PC-3 (cell line): ENCODE data around the gene PGAM2. TPM values are rescaled to one million over a fixed set of nuclear protein-coding genes. Genes with fewer than 3 reads are reported as not detected.
A peak's percentile ranks its signal among the peaks of the same experiment; 100 is the strongest.

Experiments used
- ATAC-seq: fragments of 200-7000 bp; cut with Tn5 transposase; 2 replicates; pipeline ENCODE4 v1.9.1; 2020; ENCODE audit warnings: mild to moderate bottlenecking, moderate library complexity
- BruUV-seq: library from RNA; stranded (reverse); fragments of 400-500 nt; replicated peaks from 2 replicates; lab custom pipeline; 2021; lab: Mats Ljungman, UMichigan
- CTCF ChIA-PET: fragments of 300-600 bp; sonication (Branson Sonifier 250); formaldehyde crosslinking; loops from one replicate; lab custom pipeline; 2022; ENCODE audit warnings: antibody characterized with exemption; lab: Charles Lee
- POLR2A ChIA-PET: fragments of 300-600 bp; sonication (Branson Sonifier 250); formaldehyde crosslinking; loops from one replicate; lab custom pipeline; 2022; ENCODE audit warnings: antibody characterized with exemption; ENCODE audit not compliant: unreplicated experiment; lab: Charles Lee
- DNase-seq: peaks from one replicate; pipeline ENCODE4 v3.0.0-alpha.2; 2015
- H2AFZ ChIP-seq: fragments of 300-600 bp; sonication (generic); 2 replicates; pipeline ENCODE4 v1.6.0; 2016; ENCODE audit warnings: antibody characterized with exemption, low read length
- H3F3A ChIP-seq: fragments of 300-600 bp; sonication (generic); one replicate; pipeline ENCODE4 v1.6.0; 2017; ENCODE audit warnings: antibody characterized with exemption, low read length, control low read depth, mild to moderate bottlenecking; ENCODE audit not compliant: unreplicated experiment
- H3K27ac ChIP-seq: fragments of 300-600 bp; sonication (generic); 2 replicates; pipeline ENCODE4 v1.5.1; 2016; ENCODE audit warnings: mild to moderate bottlenecking, low read length
- H3K27me3 ChIP-seq: fragments of 300-600 bp; sonication (generic); 2 replicates; pipeline ENCODE4 v1.6.1; 2016; ENCODE audit warnings: low read length, mixed read lengths
- H3K36me3 ChIP-seq: fragments of 300-600 bp; sonication (generic); 2 replicates; pipeline ENCODE4 v1.6.1; 2016; ENCODE audit warnings: low read depth, mixed run types, low read length, mixed read lengths
- H3K4me1 ChIP-seq: fragments of 300-600 bp; sonication (generic); 2 replicates; pipeline ENCODE4 v1.5.1; 2016; ENCODE audit warnings: low read length; ENCODE audit not compliant: insufficient read depth
- H3K4me2 ChIP-seq: fragments of 300-600 bp; sonication (generic); 2 replicates; pipeline ENCODE4 v1.6.0; 2016; ENCODE audit warnings: low read length
- H3K4me3 ChIP-seq: fragments of 300-600 bp; sonication (generic); 2 replicates; pipeline ENCODE4 v1.5.1; 2016; ENCODE audit warnings: mild to moderate bottlenecking, low read length, mixed read lengths
- H3K79me2 ChIP-seq: fragments of 300-600 bp; sonication (generic); 2 replicates; pipeline ENCODE4 v1.6.1; 2017; ENCODE audit warnings: low read length, mixed read lengths
- H3K9ac ChIP-seq: fragments of 300-600 bp; sonication (generic); 2 replicates; pipeline ENCODE4 v1.6.0; 2016; ENCODE audit warnings: mild to moderate bottlenecking, low read length
- H3K9me2 ChIP-seq: fragments of 300-600 bp; sonication (generic); replicated peaks from 2 replicates; pipeline ENCODE4 v1.6.1; 2016; ENCODE audit warnings: mixed run types, low read length, mixed read lengths
- H3K9me3 ChIP-seq: fragments of 300-600 bp; sonication (generic); 2 replicates; pipeline ENCODE4 v1.6.1; 2016; ENCODE audit warnings: low read length, mixed read lengths
- H4K20me1 ChIP-seq: fragments of 300-600 bp; sonication (generic); 2 replicates; pipeline ENCODE4 v1.6.1; 2016; ENCODE audit warnings: low read length, mixed read lengths
- CTCF ChIP-seq: fragments of 300-600 bp; sonication (generic); conservative IDR thresholded peaks from 2 replicates; pipeline ENCODE4 v1.5.1; 2017; ENCODE audit warnings: antibody characterized with exemption, low read depth, mild to moderate bottlenecking, low read length
- EZH2 ChIP-seq: fragments of 300-600 bp; sonication (generic); IDR thresholded peaks from one replicate; pipeline ENCODE4 v1.6.1; 2017; ENCODE audit warnings: antibody characterized with exemption, mild to moderate bottlenecking, low read length; ENCODE audit not compliant: unreplicated experiment
- EZH2phosphoT487 ChIP-seq: fragments of 300-600 bp; sonication (generic); IDR thresholded peaks from 2 replicates; pipeline ENCODE4 v1.6.1; 2018; ENCODE audit warnings: mild to moderate bottlenecking, antibody characterized with exemption, low read length, borderline replicate concordance
- intact Hi-C: fragments of 100-400 bp; cut with micrococcal nuclease; formaldehyde crosslinking; loops from 2 replicates; pipeline ENCODE4 v1.9.0; 2023
- total RNA-seq: library from RNA; depleted of rRNA; stranded (reverse); fragments of >200 nt; gene quantifications from 2 replicates; pipeline ENCODE4 v1.2.3, GENCODE V29; 2014

The PGAM2 gene
- total RNA-seq, 1 experiment from 2014 or later, result 0.95 TPM

GRCh38 chr7:44046321-44047061 lies 18.9 kb downstream of the PGAM2 start:
- no peak overlapping the region for H2AFZ ChIP-seq
- H3F3A ChIP-seq, result no peaks in the 10 kb centered on the region
- H3K4me1 ChIP-seq, result peaks cover 39% of the 10 kb centered on the region
- no peaks in the 10 kb centered on the region for H3K9me3 ChIP-seq
- ATAC-seq (no peak), DNase-seq (no peak)
- intact Hi-C loops, result no loop called here
- TF ChIP-seq CTCF (no peak), EZH2phosphoT487 (no peak), EZH2 (no peak)
- H3K36me3 ChIP-seq, result peaks cover 17% of the 10 kb centered on the region
- H3K27me3 ChIP-seq, result no peaks in the 10 kb centered on the region
- H3K4me3 ChIP-seq, result no peak overlapping the region
- H3K9me2 ChIP-seq, result no peaks in the 10 kb centered on the region
- CTCF ChIA-PET, result no interaction called here
- no peak overlapping the region for H3K27ac ChIP-seq
- no peak overlapping the region for H3K9ac ChIP-seq
- H3K4me2 ChIP-seq, result peak overlapping the region; percentile 91
- POLR2A ChIA-PET, result no interaction called here
- H4K20me1 ChIP-seq, result peaks cover 28% of the 10 kb centered on the region; the same call in 1 of the 2 replicates
- BruUV-seq, result no TSS peak
- H3K79me2 ChIP-seq, result peaks cover 57% of the 10 kb centered on the region

DNA sequence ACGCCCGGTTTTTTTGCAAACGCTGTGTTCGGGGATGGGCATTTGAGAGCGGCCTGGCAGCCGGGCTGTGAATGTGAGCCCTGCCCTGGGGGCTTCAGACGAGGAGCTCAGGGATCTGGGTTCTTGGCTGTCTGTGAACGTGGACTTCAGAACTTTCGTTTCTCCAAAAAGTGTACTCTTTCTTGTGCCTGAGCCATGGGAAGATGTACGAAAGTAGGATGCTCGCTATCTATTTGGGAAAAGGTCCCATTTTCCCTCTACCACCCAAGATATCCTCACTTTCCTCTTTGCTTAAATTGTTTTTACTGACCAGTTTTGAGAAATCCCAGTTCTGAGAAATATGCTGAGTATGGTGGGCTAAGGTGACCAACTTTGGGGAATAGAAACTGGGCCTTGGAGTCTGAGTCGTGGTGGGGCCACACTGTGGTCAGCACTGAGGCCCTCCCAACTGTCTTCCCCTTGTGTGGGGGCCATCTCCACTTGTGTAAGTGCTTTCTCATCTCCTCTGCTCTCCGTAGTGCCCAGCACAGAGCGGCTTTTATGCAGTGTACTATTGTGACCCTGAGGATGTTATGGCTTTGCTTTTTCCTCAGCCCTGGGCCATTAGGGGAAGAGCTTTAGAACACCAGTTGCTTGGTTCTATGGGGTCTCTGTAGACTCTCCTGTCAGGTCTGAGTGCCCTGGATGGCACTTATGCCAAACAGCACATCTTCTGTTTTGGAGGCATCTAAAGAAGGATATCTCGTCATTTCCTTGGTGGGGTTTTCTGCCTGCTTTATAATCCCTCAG lies 19.9 kb downstream of the PGAM2 start:
- H3K27ac ChIP-seq, result peak overlapping the region; percentile 64
- ATAC-seq (no peak), DNase-seq (no peak)
- H3K9me3 ChIP-seq, result no peaks in the 10 kb centered on the region
- TSS peak; percentile 39 for BruUV-seq
- intact Hi-C loops, result no loop called here
- POLR2A ChIA-PET, result no interaction called here
- H3K4me3 ChIP-seq, result peak overlapping the region; percentile 91
- H3F3A ChIP-seq, result no peaks in the 10 kb centered on the region
- peak overlapping the region; percentile 96 for H3K9ac ChIP-seq
- peaks cover 50% of the 10 kb centered on the region for H3K79me2 ChIP-seq
- H3K9me2 ChIP-seq, result no peaks in the 10 kb centered on the region
- peak overlapping the region; percentile 91 for H3K4me2 ChIP-seq
- CTCF ChIA-PET, result interaction anchor here (0.5 kb wide), 1 partner anchor 446 kb away, joined by 3 read pairs; no protein-coding TSS in a partner anchor
- peaks cover 18% of the 10 kb centered on the region; the same call in 1 of the 2 replicates for H4K20me1 ChIP-seq
- no peaks in the 10 kb centered on the region for H3K27me3 ChIP-seq
- peaks cover 39% of the 10 kb centered on the region for H3K4me1 ChIP-seq
- TF ChIP-seq EZH2 (no peak), EZH2phosphoT487 (no peak), CTCF (no peak)
- peak overlapping the region; percentile 84 for H2AFZ ChIP-seq
- H3K36me3 ChIP-seq, result peaks cover 7% of the 10 kb centered on the region; the same call in 1 of the 2 replicates
